HFFc6 (cell line): Measurements from ENCODE around the gene PTH1R. TPM values are rescaled to one million over a fixed set of nuclear protein-coding genes. Genes with fewer than 3 reads are reported as not detected.

ENCODE experiments used
- DNase-seq: peaks from one replicate; pipeline ENCODE4 v3.0.0-alpha.2; 2018
- H3K27ac Mint-ChIP-seq: 2 replicates; pipeline ENCODE4 v1.8.0; 2020; ENCODE audit warnings: mild to moderate bottlenecking, mixed read lengths
- H3K27me3 Mint-ChIP-seq: 2 replicates; pipeline ENCODE4 v1.8.0; 2021; ENCODE audit warnings: mild to moderate bottlenecking, moderate library complexity, mixed read lengths; ENCODE audit not compliant: insufficient read depth
- H3K36me3 Mint-ChIP-seq: 2 replicates; pipeline ENCODE4 v1.8.0; 2021; ENCODE audit warnings: low read depth, mixed read lengths
- H3K4me1 Mint-ChIP-seq: 2 replicates; pipeline ENCODE4 v1.8.0; 2020; ENCODE audit warnings: low read depth, mixed read lengths
- H3K4me3 Mint-ChIP-seq: 2 replicates; pipeline ENCODE4 v1.8.0; 2020; ENCODE audit warnings: mild to moderate bottlenecking, moderate library complexity, mixed read lengths
- H3K9me3 Mint-ChIP-seq: 2 replicates; pipeline ENCODE4 v1.8.0; 2020; ENCODE audit warnings: mild to moderate bottlenecking, mixed read lengths
- CTCF ChIP-seq: fragments of 200-600 bp; sonication (generic); IDR thresholded peaks from 2 replicates; pipeline ENCODE4 v1.5.0; 2021; ENCODE audit warnings: antibody characterized with exemption, mild to moderate bottlenecking
- total RNA-seq, 6 experiments: library from RNA; stranded (reverse); fragmentation: NEBNext Ultra II Directional; extraction: Animal tissue kit (Norgen Biotek cat#: 25700); gene quantifications; 2 replicates in 1 of 6; 3 replicates in 5 of 6; pipeline ENCODE4 v1.2.3, GENCODE V29; 2021

The PTH1R gene
- total RNA-seq, 6 experiments from 2014 or later, result 0.09 to 1.4 (median 0.85) TPM; not detected in 1

- Mint-ChIP-seq H3K4me1 (peaks cover 71% of the 10 kb centered on the region), H3K9me3 (no peaks in the 10 kb centered on the region), H3K27me3 (peaks cover 3% of the 10 kb centered on the region; the same call in 1 of the 2 replicates), H3K4me3 (peak overlapping the region; percentile 58), H3K27ac (peak overlapping the region; percentile 90), H3K36me3 (peaks cover 12% of the 10 kb centered on the region; the same call in 1 of the 2 replicates)
- no peak for DNase-seq
- no peak for TF ChIP-seq CTCF
Observed at GRCh38 chr3:46934498-46935167, 57.1 kb downstream of the PTH1R start.

- H3K36me3 Mint-ChIP-seq, result peaks cover 15% of the 10 kb centered on the region
- H3K4me3 Mint-ChIP-seq, result peak overlapping the region; percentile 58
- DNase-seq, result peak; percentile 92
- H3K27me3 Mint-ChIP-seq, result peaks cover 3% of the 10 kb centered on the region; the same call in 1 of the 2 replicates
- H3K4me1 Mint-ChIP-seq, result peaks cover 67% of the 10 kb centered on the region
- peak overlapping the region; percentile 90 for H3K27ac Mint-ChIP-seq
- TF ChIP-seq CTCF, result peak; percentile 83
- H3K9me3 Mint-ChIP-seq, result no peaks in the 10 kb centered on the region
Observed at GRCh38 chr3:46935168-46935858, 57.8 kb downstream of the PTH1R start.

GRCh38 chr3:46935989-46936558, 58.6 kb downstream of the PTH1R start:
- H3K9me3 Mint-ChIP-seq, result no peaks in the 10 kb centered on the region
- peak overlapping the region; percentile 90 for H3K27ac Mint-ChIP-seq
- DNase-seq, result no peak
- TF ChIP-seq CTCF, result no peak
- peak overlapping the region; percentile 58 for H3K4me3 Mint-ChIP-seq
- peaks cover 20% of the 10 kb centered on the region for H3K36me3 Mint-ChIP-seq
- peaks cover 60% of the 10 kb centered on the region for H3K4me1 Mint-ChIP-seq
- H3K27me3 Mint-ChIP-seq, result peaks cover 3% of the 10 kb centered on the region; the same call in 1 of the 2 replicates

- peak; percentile 11; the same call in 1 of the 2 replicates for TF ChIP-seq CTCF
- peak overlapping the region; percentile 20; the same call in 1 of the 2 replicates for H3K4me3 Mint-ChIP-seq
- no peaks in the 10 kb centered on the region for H3K9me3 Mint-ChIP-seq
- H3K4me1 Mint-ChIP-seq, result peaks cover 53% of the 10 kb centered on the region
- H3K27ac Mint-ChIP-seq, result peak overlapping the region; percentile 90
- H3K36me3 Mint-ChIP-seq, result peaks cover 20% of the 10 kb centered on the region
- DNase-seq, result peak; percentile 53
- H3K27me3 Mint-ChIP-seq, result no peaks in the 10 kb centered on the region; the same call in 1 of the 2 replicates
Observed at GRCh38 chr3:46936733-46937250, 59.3 kb downstream of the PTH1R start.

DNA sequence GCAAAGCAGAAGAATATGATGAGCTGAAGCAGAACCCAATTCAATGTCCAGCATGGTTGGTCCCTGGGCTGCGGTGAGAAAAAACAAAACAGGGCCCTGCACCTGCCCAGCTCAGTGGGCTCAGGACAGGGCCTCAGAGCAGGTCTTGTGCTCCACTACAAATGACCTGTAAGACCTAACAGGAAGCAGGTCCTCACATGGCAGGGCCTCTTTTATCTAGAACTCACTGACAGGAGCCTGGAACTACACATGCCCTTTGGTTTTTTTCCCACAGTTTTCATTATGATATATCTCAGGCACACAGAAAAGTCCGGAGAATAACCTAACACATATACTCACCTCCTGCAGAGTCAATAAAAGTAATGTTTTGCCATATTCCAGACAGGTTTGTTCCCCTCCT, 60.6 kb downstream of the PTH1R start:
- no peak for TF ChIP-seq CTCF
- Mint-ChIP-seq H3K4me1 (peaks cover 43% of the 10 kb centered on the region), H3K9me3 (no peaks in the 10 kb centered on the region), H3K27me3 (no peaks in the 10 kb centered on the region; the same call in 1 of the 2 replicates), H3K36me3 (peaks cover 20% of the 10 kb centered on the region), H3K4me3 (no peak overlapping the region), H3K27ac (peak overlapping the region; percentile 90; the same call in 1 of the 2 replicates)
- DNase-seq, result no peak
